CMK (cell line): ENCODE results near the gene HEATR1.
A peak's percentile ranks its signal among the peaks of the same experiment; 100 is the strongest.

Experiments
- DNase-seq: peaks from one replicate; pipeline ENCODE4 v3.0.0-alpha.2; 2010; ENCODE audit warnings: low read depth

The HEATR1 gene

GRCh38 chr1:236541710-236542109 lies 62.6 kb downstream of the HEATR1 start:
- DNase-seq: no peak

DNA sequence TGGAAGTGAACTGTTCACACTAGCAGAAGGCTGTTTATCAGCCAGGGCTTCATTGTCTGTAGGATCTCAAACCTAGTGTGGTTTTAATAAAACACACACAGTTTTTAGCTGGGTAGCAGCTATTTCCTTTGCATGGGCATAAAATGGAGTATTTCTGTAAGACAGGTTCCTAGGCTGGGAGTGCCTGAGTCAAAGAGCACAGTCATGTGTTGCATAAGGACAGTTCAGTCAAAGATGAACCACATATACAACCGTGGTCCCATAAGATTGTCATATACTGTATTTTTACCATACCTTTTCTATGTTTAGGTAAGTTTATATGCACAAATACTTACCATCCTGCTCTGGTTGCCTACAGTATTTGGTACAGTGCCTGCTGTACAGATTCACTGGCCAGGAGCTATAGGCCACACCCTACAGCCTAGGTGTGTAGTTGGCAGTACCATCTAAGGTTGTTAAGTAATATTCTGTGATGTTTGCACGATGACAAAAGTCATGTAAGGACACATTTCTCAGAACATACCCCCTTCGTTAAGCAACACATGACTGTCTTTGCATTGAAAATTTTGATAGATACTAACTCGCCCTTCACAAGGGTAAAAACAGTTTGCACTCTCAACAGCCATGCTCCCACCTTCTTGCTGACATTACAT lies 63.4 kb downstream of the HEATR1 start:
- no peak for DNase-seq

- no peak for DNase-seq
Observed at GRCh38 chr1:236536540-236536939, 67.8 kb downstream of the HEATR1 start.

GRCh38 chr1:236535662-236536161 lies 68.6 kb downstream of the HEATR1 start:
- no peak for DNase-seq

- no peak for DNase-seq
Observed at GRCh38 chr1:236535190-236535589, 69.1 kb downstream of the HEATR1 start.

DNA sequence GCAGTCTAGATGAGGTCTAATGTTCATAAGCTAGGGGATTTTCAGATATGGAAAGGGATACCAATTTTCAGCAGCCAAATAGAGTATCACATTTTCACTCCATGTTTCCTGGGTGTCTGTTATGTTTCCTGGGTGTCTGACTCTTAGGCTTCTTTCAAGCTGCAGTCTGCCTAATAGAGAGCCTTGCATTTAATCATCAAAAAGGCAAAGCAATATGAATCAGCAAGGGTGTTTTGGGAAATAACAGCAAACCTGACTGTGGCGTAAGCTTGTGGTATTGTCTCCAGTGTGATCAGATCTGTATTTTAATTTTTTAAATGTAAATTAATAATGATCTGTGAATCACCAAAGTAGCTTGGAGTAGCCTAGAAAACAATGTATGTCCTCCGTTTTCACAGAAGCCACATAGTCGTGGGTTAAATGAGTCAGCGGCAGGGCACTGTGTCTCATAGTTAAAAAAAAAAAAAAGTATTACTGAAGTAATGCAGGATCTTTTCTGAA lies 70.1 kb downstream of the HEATR1 start:
- DNase-seq: no peak

- DNase-seq: no peak
Observed at GRCh38 chr1:236532850-236533249, 71.5 kb downstream of the HEATR1 start.

- DNase-seq: no peak
Observed at GRCh38 chr1:236530959-236531358, 73.4 kb downstream of the HEATR1 start.

DNA sequence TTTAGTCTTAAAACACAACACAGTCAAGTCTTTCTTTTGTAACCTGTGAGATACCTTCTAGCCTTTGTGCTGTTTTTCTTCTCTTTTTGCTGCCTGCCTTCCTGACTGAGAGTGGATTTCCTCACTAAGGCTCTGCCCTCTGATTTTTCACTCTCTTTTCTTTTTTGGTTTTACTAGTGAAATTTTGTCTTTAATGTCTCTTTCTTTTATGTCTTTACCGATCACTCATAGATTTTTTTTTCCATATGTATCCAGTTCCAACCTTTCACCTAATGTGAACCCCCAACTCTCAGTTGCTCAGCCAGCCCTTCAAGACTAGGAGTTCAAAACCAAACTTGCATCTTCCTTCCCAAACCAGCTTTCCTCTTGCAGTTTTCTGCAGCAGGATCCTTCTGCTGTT lies 74.0 kb downstream of the HEATR1 start:
- DNase-seq: no peak

DNA sequence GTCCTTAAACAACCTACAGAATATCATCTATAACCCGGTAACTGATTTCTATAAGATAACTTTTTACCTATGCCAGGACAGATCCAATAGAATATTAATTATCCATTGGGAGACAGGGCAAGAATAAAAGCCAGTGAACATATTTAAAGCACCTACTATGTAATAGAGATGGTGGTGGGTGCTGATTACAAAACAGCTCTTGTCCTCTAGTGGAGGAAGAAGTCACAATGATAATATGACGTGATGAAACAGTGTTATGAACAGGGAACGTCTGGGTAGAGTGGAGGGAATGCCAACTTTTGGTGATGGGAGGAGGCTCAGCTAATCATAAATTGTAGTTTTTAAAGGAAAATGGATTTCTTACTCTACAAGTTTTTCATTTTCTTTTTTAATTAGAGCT lies 78.2 kb downstream of the HEATR1 start:
- DNase-seq: no peak

DNA sequence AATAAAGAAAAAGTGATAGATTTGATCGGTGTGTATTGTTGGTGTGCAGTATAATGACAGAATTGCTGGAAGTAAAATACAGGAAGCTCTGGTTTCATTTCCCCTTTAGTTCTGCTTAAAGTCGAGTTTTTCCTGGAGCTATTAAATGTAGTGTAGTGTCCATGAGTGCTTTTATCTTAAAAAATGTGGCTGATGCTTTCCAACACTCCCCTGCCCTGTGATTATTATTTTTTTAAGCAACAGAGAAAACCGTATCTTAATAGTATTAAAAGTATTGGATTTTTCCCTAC lies 79.5 kb downstream of the HEATR1 start:
- no peak for DNase-seq

GRCh38 chr1:236524142-236524894 lies 80.0 kb downstream of the HEATR1 start:
- peak; percentile 65 for DNase-seq

DNA sequence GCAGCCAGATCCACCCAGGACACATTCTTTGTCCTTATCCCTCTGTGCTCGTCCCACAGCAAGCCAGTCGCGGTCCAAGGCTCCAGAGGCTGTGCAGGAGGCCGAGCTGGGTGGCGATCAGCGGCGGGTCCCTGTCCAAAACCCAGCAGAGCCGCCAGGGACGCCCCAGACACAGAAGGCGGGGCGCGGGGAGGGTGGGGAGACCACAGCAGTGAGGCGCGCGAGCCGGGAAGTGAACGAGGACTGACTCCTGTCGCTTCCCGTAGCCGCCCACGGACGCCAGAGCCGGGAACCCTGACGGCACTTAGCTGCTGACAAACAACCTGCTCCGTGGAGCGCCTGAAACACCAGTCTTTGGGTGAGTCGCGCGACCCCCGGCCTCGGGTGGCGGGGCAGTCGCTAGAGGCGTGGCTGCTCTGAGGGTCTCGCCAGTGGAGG lies 80.6 kb downstream of the HEATR1 start, which contains the start of gene LGALS8:
Gene LGALS8 (plus strand): TSS at position 279 of the 438 bp plus-strand sequence. CDS start 2,089 bp downstream, outside the sequence.
- DNase-seq: peak; percentile 92

GRCh38 chr1:236522937-236523703 lies 81.2 kb downstream of the HEATR1 start:
- no peak for DNase-seq

DNA sequence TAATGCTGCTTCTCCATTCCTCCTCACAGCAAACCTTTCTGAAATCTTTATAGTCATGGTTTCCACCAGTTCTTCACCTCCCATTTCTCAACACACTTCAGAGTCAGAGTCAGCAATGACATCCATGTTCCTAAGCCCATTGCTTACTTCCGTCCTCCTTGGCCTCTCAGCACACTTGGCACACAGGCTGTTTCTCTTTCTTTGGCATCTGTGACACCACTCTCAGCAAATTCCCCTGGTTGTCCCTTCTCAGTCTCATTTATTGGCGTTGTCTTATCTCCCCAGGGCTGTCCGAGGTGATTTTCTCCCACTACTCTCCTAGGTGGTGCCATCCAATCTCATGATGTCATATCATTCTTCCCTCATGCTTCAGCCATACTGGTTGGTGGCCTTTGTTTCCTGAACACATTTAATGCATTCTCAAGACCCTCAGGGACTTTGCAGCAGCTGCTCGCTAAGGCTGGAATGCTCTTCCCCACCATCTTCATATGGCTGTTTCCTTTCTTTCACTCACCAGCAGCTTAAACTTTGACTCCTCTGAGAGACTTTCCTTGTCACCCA lies 83.8 kb downstream of the HEATR1 start:
- no peak for DNase-seq

GRCh38 chr1:236518322-236518721 lies 86.0 kb downstream of the HEATR1 start:
- no peak for DNase-seq

- DNase-seq: no peak
Observed at GRCh38 chr1:236516929-236517704, 87.2 kb downstream of the HEATR1 start.

GRCh38 chr1:236515443-236515958 lies 88.8 kb downstream of the HEATR1 start:
- DNase-seq: no peak

GRCh38 chr1:236514703-236515442 lies 89.4 kb downstream of the HEATR1 start:
- DNase-seq: no peak

DNA sequence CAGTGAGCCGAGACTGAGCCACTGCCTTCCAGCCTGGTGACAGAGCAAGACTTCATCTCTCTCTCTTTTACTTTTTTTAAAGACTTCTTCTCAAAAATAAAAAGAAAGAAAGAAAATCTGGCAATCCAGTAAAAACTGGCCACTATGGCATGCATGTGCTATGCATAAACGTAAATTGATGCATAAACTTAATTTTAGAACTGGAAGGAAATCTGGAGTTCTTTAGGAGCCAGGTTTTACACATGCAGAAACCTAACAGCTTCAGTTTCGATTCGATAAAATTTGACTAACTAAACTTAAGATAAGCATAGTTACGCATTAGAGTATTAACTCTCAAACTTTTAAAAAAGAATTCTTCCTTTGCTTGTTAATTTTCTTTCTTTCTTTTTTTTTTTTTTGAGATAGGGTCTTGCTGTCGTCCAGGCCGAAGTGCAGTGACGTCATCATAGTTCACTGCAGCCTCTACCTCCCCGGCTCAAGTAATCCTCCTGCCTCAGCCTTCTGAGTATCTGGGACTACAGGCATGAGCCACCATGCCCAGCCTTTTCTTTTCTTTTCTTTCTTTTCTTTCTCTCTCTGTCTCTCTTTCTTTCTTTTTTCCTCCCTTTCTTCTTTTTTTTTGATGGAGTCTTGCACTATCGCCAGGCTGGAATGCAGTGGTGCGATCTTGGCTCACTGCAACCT lies 92.4 kb downstream of the HEATR1 start:
- no peak for DNase-seq
